Breast epithelium (tissue), 4 donors: ENCODE measurements around the gene ERMARD. TPM values are rescaled to one million over a fixed set of nuclear protein-coding genes. Genes with fewer than 3 reads are reported as not detected.

ENCODE experiments used
- DNase-seq, 2 donors: peaks; one replicate each; pipeline ENCODE4 v3.0.0-alpha.2; 2019; ENCODE audit warnings: low spot score in 2 of 2
- H3K27ac ChIP-seq, 2 donors: fragments of 200-600 bp; sonication (generic) in 1 of 2; one replicate each; pipeline ENCODE4 v1.5.1; 2016 to 2019; ENCODE audit warnings: mild to moderate bottlenecking in 1 of 2
- H3K27me3 ChIP-seq, 2 donors: fragments of 200-600 bp; sonication (generic) in 1 of 2; one replicate each; pipeline versions ENCODE4 v1.5.1 to v1.6.0; 2017 to 2019; ENCODE audit warnings: control low read depth in 1 of 2, mild to moderate bottlenecking in 1 of 2
- H3K36me3 ChIP-seq: fragments of 200-600 bp; one replicate; pipeline ENCODE4 v1.5.1; 2019
- H3K4me1 ChIP-seq, 2 donors: fragments of 200-600 bp; sonication (generic); one replicate each; pipeline ENCODE4 v1.5.1; 2016 to 2019; ENCODE audit warnings: control low read depth in 1 of 2
- H3K4me3 ChIP-seq, 3 donors: fragments of 200-600 bp; sonication (generic); 1 replicate in 2 of 3; 2 replicates in 1 of 3; pipeline ENCODE4 v1.5.1; 2016 to 2019; ENCODE audit warnings: mild to moderate bottlenecking in 3 of 3, moderate library complexity in 2 of 3
- H3K9me3 ChIP-seq, 2 donors: fragments of 200-600 bp; sonication (generic) in 1 of 2; one replicate each; pipeline ENCODE4 v1.5.1; 2016 to 2019; ENCODE audit warnings: control low read depth in 1 of 2
- POLR2A ChIP-seq: fragments of 450-650 bp; IDR thresholded peaks from one replicate; pipeline ENCODE4 v1.6.1; 2016; ENCODE audit warnings: antibody characterized with exemption, mild to moderate bottlenecking, moderate library complexity
- POLR2AphosphoS5 ChIP-seq, 3 donors: sonication (generic); formaldehyde crosslinking; IDR thresholded peaks; one replicate each; pipeline ENCODE4 v1.6.1; 2017; ENCODE audit warnings: antibody characterized with exemption in 3 of 3
- intact Hi-C: fragments of 100-400 bp; cut with DNase I; formaldehyde crosslinking; loops from one replicate; pipeline ENCODE4 v1.15.1; 2023; ENCODE audit warnings: low total_unique reads
- total RNA-seq, 3 donors: library from RNA; depleted of rRNA; stranded (reverse); fragments of >200 nt; gene quantifications; one replicate each; pipeline ENCODE4 v1.1.0, GENCODE V29; 2016
- TF ChIP-seq, protein P1 (sequence below), 3 donors: fragments of 450-650 bp; IDR thresholded peaks; one replicate each; pipeline ENCODE4 v1.5.1; 2016 to 2017; ENCODE audit warnings: antibody characterized with exemption in 3 of 3, mild to moderate bottlenecking in 3 of 3, moderate library complexity in 3 of 3

Gene ERMARD
- total RNA-seq, 3 donors from 2014 or later: 20.6 to 31.0 (median 27.7) TPM

- no peaks in the 10 kb centered on the region for H3K4me1 ChIP-seq
- H3K4me3 ChIP-seq: no peak overlapping the region
- intact Hi-C loops: no loop called here
- no peak for DNase-seq
- no peaks in the 10 kb centered on the region for H3K27me3 ChIP-seq
- peaks cover 8% of the 10 kb centered on the region for H3K36me3 ChIP-seq
- no peak overlapping the region for H3K27ac ChIP-seq
- TF ChIP-seq POLR2A (no peak), POLR2AphosphoS5 (IDR thresholded peaks at IDR 0.05) (no peak)
- TF ChIP-seq, protein P1, sequence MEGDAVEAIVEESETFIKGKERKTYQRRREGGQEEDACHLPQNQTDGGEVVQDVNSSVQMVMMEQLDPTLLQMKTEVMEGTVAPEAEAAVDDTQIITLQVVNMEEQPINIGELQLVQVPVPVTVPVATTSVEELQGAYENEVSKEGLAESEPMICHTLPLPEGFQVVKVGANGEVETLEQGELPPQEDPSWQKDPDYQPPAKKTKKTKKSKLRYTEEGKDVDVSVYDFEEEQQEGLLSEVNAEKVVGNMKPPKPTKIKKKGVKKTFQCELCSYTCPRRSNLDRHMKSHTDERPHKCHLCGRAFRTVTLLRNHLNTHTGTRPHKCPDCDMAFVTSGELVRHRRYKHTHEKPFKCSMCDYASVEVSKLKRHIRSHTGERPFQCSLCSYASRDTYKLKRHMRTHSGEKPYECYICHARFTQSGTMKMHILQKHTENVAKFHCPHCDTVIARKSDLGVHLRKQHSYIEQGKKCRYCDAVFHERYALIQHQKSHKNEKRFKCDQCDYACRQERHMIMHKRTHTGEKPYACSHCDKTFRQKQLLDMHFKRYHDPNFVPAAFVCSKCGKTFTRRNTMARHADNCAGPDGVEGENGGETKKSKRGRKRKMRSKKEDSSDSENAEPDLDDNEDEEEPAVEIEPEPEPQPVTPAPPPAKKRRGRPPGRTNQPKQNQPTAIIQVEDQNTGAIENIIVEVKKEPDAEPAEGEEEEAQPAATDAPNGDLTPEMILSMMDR (IDR thresholded peaks at IDR 0.05): no peak
- H3K9me3 ChIP-seq: no peaks in the 10 kb centered on the region
Measured at GRCh38 chr6:169709293-169709692, 42.1 kb upstream of the ERMARD start.

GRCh38 chr6:169710009-169710408 is 41.4 kb upstream of the ERMARD start:
- Histone ChIP-seq H3K36me3 (peaks cover 8% of the 10 kb centered on the region), H3K27ac (no peak overlapping the region), H3K4me1 (no peaks in the 10 kb centered on the region), H3K9me3 (no peaks in the 10 kb centered on the region), H3K4me3 (no peak overlapping the region), H3K27me3 (no peaks in the 10 kb centered on the region)
- DNase-seq: no peak
- intact Hi-C loops: no loop called here
- TF ChIP-seq POLR2AphosphoS5 (IDR thresholded peaks at IDR 0.05) (no peak), POLR2A (no peak)
- TF ChIP-seq, protein P1 (IDR thresholded peaks at IDR 0.05): no peak

DNA sequence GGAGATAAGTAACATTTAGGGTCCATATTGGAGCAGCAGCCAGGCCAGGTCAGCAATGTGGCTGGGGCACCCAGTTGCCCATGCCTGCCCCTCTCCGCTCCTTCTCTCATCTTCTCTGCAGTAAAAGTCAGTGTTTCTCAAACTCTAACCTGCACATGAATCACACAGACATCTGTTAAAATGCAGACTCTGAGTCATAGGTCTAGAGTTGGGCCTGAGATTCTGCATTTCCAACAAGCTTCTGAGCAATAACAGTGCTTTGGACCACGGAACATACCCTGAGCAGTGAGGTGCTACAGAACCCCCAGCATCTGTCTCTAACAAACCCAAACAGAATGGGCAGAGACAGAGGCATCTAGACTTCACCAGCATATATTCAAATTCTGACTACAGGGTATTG is 37.2 kb upstream of the ERMARD start:
- H3K4me3 ChIP-seq: no peak overlapping the region
- H3K36me3 ChIP-seq: peaks cover 8% of the 10 kb centered on the region
- TF ChIP-seq POLR2AphosphoS5 (IDR thresholded peaks at IDR 0.05): no peak
- TF ChIP-seq, protein P1 (IDR thresholded peaks at IDR 0.05): no peak
- TF ChIP-seq POLR2A: no peak
- DNase-seq: no peak
- no peaks in the 10 kb centered on the region for H3K27me3 ChIP-seq
- no peaks in the 10 kb centered on the region for H3K9me3 ChIP-seq
- intact Hi-C loops: no loop called here
- H3K4me1 ChIP-seq: no peaks in the 10 kb centered on the region
- no peak overlapping the region for H3K27ac ChIP-seq

DNA sequence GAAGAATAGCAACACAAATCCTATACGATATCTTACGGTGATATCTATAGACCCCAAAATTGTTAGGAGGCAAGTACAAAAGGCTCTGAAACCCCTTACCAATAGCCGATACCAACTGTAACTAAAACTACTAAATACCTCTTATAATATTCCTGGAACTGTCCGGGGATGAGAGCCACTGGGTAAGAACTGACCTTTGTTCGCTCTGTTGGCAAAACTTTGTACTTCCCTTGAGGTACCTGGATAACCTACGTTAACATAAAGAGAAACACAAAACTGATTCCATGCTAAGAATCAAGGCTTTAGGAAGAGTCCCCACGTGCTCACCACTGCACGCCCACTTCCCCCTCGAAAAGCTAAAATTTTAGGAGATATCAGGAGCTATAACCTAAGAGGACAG is 36.8 kb upstream of the ERMARD start:
- Histone ChIP-seq H3K9me3 (no peaks in the 10 kb centered on the region), H3K36me3 (peaks cover 8% of the 10 kb centered on the region), H3K4me1 (no peaks in the 10 kb centered on the region), H3K27ac (no peak overlapping the region), H3K4me3 (no peak overlapping the region), H3K27me3 (no peaks in the 10 kb centered on the region)
- intact Hi-C loops: no loop called here
- no peak for DNase-seq
- TF ChIP-seq POLR2AphosphoS5 (IDR thresholded peaks at IDR 0.05) (no peak), POLR2A (no peak)
- TF ChIP-seq, protein P1 (IDR thresholded peaks at IDR 0.05): no peak

GRCh38 chr6:169719117-169719516 is 32.3 kb upstream of the ERMARD start:
- intact Hi-C loops: no loop called here
- H3K4me3 ChIP-seq: no peak overlapping the region
- no peak for DNase-seq
- TF ChIP-seq POLR2A (no peak), POLR2AphosphoS5 (IDR thresholded peaks at IDR 0.05) (no peak)
- TF ChIP-seq, protein P1 (IDR thresholded peaks at IDR 0.05): no peak
- no peaks in the 10 kb centered on the region for H3K36me3 ChIP-seq
- H3K27ac ChIP-seq: no peak overlapping the region
- peaks cover 0 to 9% of the 10 kb centered on the region in 2 donors for H3K4me1 ChIP-seq
- no peaks in the 10 kb centered on the region for H3K27me3 ChIP-seq
- no peaks in the 10 kb centered on the region for H3K9me3 ChIP-seq
